GM19351 (cell line): Measurements from ENCODE around the gene ATP6V0D1.

ENCODE experiments used
- ATAC-seq: cut with Tn5 transposase; IDR thresholded peaks from one replicate; pipeline ENCODE4 v1.9.1; 2021; ENCODE audit warnings: mild to moderate bottlenecking, moderate library complexity; ENCODE audit not compliant: unreplicated experiment

The ATP6V0D1 gene

DNA sequence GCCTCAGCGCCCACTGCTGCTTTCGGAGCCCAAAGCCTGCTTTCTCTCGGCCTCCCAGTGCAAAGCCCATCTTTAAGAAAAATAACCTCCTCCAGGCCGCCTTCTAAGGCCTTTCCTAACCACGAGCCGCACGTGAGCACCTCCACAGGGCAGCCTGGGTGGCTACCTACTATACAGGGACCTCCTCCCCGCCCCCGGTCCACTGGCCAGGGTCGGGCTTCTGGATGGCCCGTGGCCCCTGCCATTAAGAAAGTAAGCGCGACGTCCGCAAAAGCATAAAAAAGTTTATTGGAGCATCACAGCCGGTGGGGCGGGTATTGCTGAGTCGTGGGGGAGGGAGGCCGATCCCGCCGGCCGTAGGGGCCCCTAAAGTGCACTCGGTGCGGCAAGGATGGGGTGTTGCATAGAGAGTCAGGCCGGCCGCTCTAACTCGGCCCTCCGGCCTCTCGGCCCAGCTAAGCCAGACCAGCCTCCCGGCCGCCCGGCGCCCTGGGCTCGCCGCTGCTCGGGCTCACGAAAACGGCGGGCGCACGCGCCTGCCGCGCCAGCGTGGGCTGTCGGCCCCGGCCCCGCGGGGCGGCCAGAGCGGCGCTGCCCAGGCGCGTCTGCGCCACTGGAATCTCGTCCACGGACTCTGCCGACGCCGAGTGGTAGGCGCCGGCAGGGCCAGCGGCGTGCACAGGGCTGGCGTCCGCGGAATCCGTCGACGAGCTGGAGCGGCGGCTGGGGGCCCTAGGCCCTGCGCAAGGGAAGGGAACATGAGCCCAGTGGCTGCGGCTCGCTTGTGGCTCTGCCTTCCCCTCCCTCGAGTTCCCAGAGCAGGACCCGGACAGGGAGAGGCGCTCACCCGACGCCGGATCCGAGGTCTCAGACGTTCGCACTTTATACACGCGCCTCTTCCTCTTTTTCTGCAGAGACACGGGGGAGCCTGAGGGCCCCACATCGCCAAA is 86.5 kb downstream of the ATP6V0D1 start:
- ATAC-seq: no peak

DNA sequence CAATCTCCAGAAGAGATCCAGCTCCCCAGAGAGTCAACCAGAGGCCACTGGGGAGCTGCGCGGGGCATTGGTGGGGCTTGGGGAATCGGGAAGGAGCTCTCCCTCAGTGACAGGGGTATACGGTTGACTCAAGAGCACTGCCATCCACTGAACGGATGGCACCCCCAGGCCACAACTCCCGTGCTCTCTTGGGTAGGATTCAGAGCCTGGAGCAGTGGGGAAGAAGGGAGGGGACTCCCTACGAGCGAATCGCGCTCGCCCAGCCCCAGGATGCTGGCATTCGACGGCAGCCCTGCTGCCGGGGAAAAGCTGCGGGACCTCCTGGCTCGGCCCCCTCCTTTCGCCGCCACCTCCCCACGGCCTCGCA is 87.2 kb downstream of the ATP6V0D1 start:
- no peak for ATAC-seq

- no peak for ATAC-seq
Measured at GRCh38 chr16:67393111-67393787, 87.7 kb downstream of the ATP6V0D1 start, which contains the start of gene TPPP3. TPPP3 (minus strand) TSS chr16:67393498; CDS start chr16:67391111, 2,387 bp downstream.

DNA sequence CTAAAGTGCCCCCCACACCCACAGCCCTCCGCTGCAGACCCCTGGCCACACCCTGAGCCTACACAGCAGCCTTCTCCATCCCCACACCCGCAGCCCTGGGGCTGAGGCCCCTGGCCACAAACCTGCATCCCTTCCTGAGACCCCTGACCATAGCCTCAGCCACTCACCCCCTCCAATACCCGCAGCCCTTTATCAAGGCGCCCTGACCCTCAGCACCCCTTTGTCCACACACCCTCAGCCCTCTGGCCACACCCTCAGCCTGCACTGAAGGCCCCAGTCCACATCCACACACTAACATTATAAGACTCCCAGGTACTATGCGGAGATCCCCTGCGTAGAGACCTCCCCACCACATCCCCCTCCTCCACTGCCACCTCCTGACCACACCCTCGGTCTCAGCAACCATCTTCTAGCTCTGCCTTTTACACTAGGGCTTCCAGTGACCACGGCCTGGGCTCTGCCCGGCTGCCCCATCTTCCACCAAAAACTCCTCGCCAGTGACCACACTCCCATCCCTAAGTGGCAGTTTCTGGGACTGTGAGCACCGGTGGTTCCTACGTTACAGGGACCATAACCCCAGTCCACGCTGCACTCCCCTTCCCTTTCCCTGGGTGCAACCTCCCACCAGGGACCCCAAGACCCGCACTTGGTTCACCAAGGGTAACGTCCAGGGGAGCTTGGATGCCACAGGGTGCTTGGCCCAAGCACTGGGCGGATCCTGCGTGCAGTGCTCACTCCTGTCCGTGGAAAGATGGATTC is 88.5 kb downstream of the ATP6V0D1 start:
- ATAC-seq: no peak

- no peak for ATAC-seq
Measured at GRCh38 chr16:67391424-67392300, 89.3 kb downstream of the ATP6V0D1 start.

DNA sequence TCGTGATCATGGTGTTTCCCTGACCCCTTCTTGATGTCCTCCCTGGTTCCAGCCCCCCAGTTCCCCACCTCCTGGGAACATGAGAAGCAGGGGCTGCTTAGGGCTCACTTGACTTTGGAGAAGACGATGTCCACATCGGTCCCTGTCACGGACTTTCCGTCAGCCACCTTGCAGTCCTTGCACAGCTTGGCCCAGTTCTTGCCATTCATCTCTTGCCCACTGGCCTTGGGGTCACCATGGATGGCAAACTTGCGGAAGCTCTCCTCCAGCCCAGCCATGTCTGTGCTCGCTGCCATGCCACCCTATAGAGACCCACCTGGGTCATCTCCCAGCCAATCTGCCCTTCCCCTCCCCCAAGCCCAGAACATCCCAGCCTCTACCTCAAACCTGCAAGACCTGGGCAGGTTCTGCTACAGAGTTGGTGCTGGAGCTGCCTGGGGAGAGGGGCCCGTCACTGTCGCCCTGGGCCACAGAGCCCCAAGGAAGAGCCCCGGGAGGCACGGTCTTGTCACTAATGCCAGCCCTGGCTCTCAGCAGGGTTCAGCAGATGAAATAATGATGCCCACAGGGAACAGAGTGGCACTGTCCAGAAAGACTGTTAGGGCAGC is 90.0 kb downstream of the ATP6V0D1 start:
- no peak for ATAC-seq

DNA sequence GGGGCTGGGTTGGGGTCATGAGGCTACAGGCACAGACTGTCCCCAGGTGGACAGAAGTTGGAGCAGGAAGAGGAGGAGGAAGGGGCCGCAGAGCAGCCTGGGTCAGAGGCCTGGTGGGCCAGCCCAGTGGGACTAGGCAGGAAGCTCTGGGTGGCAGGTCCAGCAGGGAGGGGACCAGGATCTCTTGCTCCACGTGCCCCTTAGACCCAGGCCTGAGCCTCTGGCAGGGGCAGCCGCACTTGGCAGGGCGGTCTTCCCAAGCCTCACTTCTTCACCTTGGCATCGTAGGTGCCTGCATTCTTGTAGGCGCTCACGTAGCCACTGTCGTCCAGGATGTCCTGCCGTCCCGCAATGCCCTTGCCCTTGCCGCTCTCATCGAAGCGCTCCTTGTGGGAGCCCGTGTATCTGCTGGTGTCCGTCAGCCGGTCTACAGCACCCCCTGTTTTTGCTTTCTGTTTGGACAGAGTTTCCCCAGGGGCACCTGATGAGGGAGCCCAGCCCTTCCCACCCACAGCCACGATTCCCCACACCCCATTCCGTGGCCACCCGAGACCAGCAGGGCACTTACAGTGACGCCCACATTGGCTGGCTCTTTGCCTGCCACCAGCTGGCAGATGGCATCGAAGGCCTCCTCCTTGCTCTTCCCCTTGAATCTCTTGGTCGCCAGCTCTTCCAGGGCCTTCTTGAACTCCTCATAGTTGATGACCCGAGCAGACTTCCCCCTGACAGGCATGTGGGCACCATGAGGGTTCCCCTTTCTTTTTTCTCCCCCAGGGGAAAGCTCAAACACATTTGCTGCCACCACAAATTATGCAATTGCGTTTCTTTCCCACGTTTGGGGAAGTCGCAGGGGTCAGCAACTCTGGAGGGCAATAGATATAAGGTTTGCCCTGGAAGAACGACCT is 90.8 kb downstream of the ATP6V0D1 start:
- no peak for ATAC-seq

DNA sequence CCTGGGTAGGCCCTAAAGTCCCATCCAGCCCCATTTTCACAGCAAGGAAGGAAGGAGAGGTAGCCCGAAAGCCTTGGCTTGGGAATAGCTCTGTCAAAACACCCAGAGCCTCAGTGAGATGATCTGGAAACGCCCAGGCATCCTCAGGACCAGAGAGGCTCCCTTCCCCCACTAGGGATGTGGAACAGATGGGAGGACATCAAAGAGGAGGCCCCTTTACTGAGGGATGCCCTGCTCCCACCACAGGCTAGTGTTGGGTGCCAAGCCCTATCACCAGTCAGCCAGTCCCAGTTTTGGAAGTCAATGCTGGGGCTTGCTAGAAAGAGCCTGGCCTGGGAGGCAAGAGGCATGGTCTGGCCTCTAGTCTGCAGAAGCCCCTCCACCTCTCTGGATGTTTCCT is 92.4 kb downstream of the ATP6V0D1 start:
- ATAC-seq: no peak

GRCh38 chr16:67388191-67388590 is 92.8 kb downstream of the ATP6V0D1 start:
- no peak for ATAC-seq
